Neutrophil (primary cell): ENCODE data around the gene CPZ.

ENCODE experiments used
- H3K27ac ChIP-seq: fragments of 200-600 bp; sonication (generic); 2 replicates; pipeline ENCODE4 v1.5.1; 2016; ENCODE audit warnings: mild to moderate bottlenecking, moderate library complexity
- H3K27me3 ChIP-seq: fragments of 200-600 bp; sonication (generic); 2 replicates; pipeline ENCODE4 v1.6.0; 2016; ENCODE audit warnings: mild to moderate bottlenecking
- H3K36me3 ChIP-seq: fragments of 200-600 bp; sonication (generic); 2 replicates; pipeline ENCODE4 v1.5.1; 2017
- H3K4me1 ChIP-seq, 2 experiments: fragments of 200-600 bp in 1 of 2; sonication (generic) in 1 of 2; 1 replicate in 1 of 2; 2 replicates in 1 of 2; pipeline versions ENCODE4 v1.5.1 to v1.6.1; 2013 to 2016; ENCODE audit warnings: low read depth in 1 of 2, low read length in 1 of 2, mild to moderate bottlenecking in 1 of 2, moderate library complexity in 1 of 2; ENCODE audit not compliant: control insufficient read depth in 1 of 2, insufficient read depth in 1 of 2
- H3K4me3 ChIP-seq, 2 experiments: fragments of 200-600 bp in 1 of 2; sonication (generic) in 1 of 2; 1 replicate in 1 of 2; 2 replicates in 1 of 2; pipeline ENCODE4 v1.5.1; 2013 to 2016; ENCODE audit warnings: low read depth in 1 of 2, low read length in 1 of 2, mild to moderate bottlenecking in 1 of 2, moderate library complexity in 1 of 2
- H3K9me3 ChIP-seq: fragments of 200-600 bp; sonication (generic); 2 replicates; pipeline ENCODE4 v1.5.1; 2016
- CTCF ChIP-seq: fragments of 200-600 bp; sonication (generic); IDR thresholded peaks from 2 replicates; pipeline ENCODE4 v1.5.1; 2016; ENCODE audit warnings: antibody characterized with exemption

The CPZ gene

GRCh38 chr4:8580321-8581093, 12.1 kb upstream of the CPZ start, which contains the start of gene GPR78:
Gene GPR78, plus strand, starts transcription at chr4:8580392. Its CDS starts 591 bp downstream, at chr4:8580983.
- Histone ChIP-seq H3K4me3 (no peak within 1 kb of the TSS), H3K4me1 (no peaks in the 10 kb centered on the region), H3K9me3 (no peaks in the 10 kb centered on the region), H3K27ac (no peak within 1 kb of the TSS), H3K27me3 (peaks cover 53% of the 10 kb centered on the region), H3K36me3 (no peaks in the 10 kb centered on the region)
- no peak for TF ChIP-seq CTCF

DNA sequence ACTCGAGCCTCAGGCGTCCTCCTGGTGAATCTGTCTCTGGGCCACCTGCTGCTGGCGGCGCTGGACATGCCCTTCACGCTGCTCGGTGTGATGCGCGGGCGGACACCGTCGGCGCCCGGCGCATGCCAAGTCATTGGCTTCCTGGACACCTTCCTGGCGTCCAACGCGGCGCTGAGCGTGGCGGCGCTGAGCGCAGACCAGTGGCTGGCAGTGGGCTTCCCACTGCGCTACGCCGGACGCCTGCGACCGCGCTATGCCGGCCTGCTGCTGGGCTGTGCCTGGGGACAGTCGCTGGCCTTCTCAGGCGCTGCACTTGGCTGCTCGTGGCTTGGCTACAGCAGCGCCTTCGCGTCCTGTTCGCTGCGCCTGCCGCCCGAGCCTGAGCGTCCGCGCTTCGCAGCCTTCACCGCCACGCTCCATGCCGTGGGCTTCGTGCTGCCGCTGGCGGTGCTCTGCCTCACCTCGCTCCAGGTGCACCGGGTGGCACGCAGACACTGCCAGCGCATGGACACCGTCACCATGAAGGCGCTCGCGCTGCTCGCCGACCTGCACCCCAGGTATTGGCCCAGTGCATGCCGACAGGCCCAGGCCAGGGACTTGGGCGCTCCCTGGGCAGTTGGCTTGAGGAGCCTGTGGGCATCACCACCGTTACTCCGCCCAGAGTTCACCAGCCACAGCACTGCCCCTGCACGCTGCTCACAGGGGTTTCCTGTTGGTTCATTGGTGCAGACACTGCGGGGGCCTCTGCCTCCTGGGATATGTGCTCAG, 11.3 kb upstream of the CPZ start:
- H3K27me3 ChIP-seq = peaks cover 56% of the 10 kb centered on the region
- H3K4me3 ChIP-seq = no peak overlapping the region
- TF ChIP-seq CTCF = no peak

GRCh38 chr4:8582016-8582415, 10.5 kb upstream of the CPZ start:
- no peaks in the 10 kb centered on the region for H3K9me3 ChIP-seq
- H3K27me3 ChIP-seq = peaks cover 54% of the 10 kb centered on the region
- H3K4me1 ChIP-seq = no peaks in the 10 kb centered on the region
- no peak overlapping the region for H3K4me3 ChIP-seq
- no peaks in the 10 kb centered on the region for H3K36me3 ChIP-seq
- H3K27ac ChIP-seq = no peak overlapping the region
- no peak for TF ChIP-seq CTCF

More for the DNA sequence above, 11.3 kb upstream of the CPZ start:
- H3K36me3 ChIP-seq = no peaks in the 10 kb centered on the region
- no peaks in the 10 kb centered on the region for H3K9me3 ChIP-seq
- no peak overlapping the region for H3K27ac ChIP-seq
- no peaks in the 10 kb centered on the region for H3K4me1 ChIP-seq

GRCh38 chr4:8582436-8582835, 10.1 kb upstream of the CPZ start:
- TF ChIP-seq CTCF = no peak
- Histone ChIP-seq H3K4me3 (no peak overlapping the region), H3K9me3 (no peaks in the 10 kb centered on the region), H3K4me1 (no peaks in the 10 kb centered on the region), H3K27ac (no peak overlapping the region), H3K36me3 (no peaks in the 10 kb centered on the region), H3K27me3 (peaks cover 49% of the 10 kb centered on the region)

- H3K9me3 ChIP-seq = no peaks in the 10 kb centered on the region
- peaks cover 43% of the 10 kb centered on the region for H3K27me3 ChIP-seq
- no peaks in the 10 kb centered on the region for H3K36me3 ChIP-seq
- TF ChIP-seq CTCF = no peak
- H3K4me1 ChIP-seq = no peaks in the 10 kb centered on the region
- no peak overlapping the region for H3K4me3 ChIP-seq
- no peak overlapping the region for H3K27ac ChIP-seq
Observed at GRCh38 chr4:8582941-8583654, 9.5 kb upstream of the CPZ start.
